Activated B cell treated with CpG ODN at 0.5 μM for 24 hours (primary cell): ENCODE measurements around the gene HNRNPR. TPM values are rescaled to one million over a fixed set of nuclear protein-coding genes. Genes with fewer than 3 reads are reported as not detected.

Experiments
- ATAC-seq: fragments of 200-7000 bp; cut with Tn5 transposase; one replicate; pipeline ENCODE4 v1.10.0; 2021; ENCODE audit warnings: low read depth, mild to moderate bottlenecking, moderate library complexity
- CTCF ChIA-PET: fragments of 350-600 bp; sonication (Branson Sonifier 250); formaldehyde crosslinking; loops from one replicate; lab custom pipeline; 2021; ENCODE audit warnings: antibody characterized with exemption; lab: Charles Lee
- POLR2A ChIA-PET: fragments of 350-600 bp; sonication (Branson Sonifier 250); formaldehyde crosslinking; loops from one replicate; lab custom pipeline; 2021; ENCODE audit warnings: antibody characterized with exemption; lab: Charles Lee
- DNase-seq: peaks from one replicate; pipeline ENCODE4 v3.0.0; 2022
- H3K27ac Mint-ChIP-seq: one replicate; pipeline ENCODE4 v1.8.0; 2020; ENCODE audit warnings: mixed read lengths
- H3K27me3 Mint-ChIP-seq: one replicate; pipeline ENCODE4 v1.8.0; 2021; ENCODE audit warnings: mixed read lengths
- H3K36me3 Mint-ChIP-seq: one replicate; pipeline ENCODE4 v1.8.0; 2021; ENCODE audit warnings: low read depth, mixed read lengths
- H3K4me1 Mint-ChIP-seq: one replicate; pipeline ENCODE4 v1.8.0; 2021; ENCODE audit warnings: mixed read lengths
- H3K4me3 Mint-ChIP-seq: one replicate; pipeline ENCODE4 v1.8.0; 2020; ENCODE audit warnings: mild to moderate bottlenecking, mixed read lengths
- H3K9me3 Mint-ChIP-seq: one replicate; pipeline ENCODE4 v1.8.0; 2020; ENCODE audit warnings: mixed read lengths
- CTCF ChIP-seq: fragments of 200-600 bp; IDR thresholded peaks from one replicate; pipeline ENCODE4 v1.8.0; 2022; ENCODE audit warnings: antibody characterized with exemption, mild to moderate bottlenecking
- intact Hi-C: fragments of 100-400 bp; cut with micrococcal nuclease; formaldehyde crosslinking; loops from one replicate; pipeline ENCODE4 v1.15.1; 2024
- total RNA-seq: library from RNA; stranded (reverse); gene quantifications from 2 replicates; pipeline ENCODE4 v1.2.3, GENCODE V29; 2022

The HNRNPR gene
- total RNA-seq, 1 donor from 2014 or later = 171 TPM

DNA sequence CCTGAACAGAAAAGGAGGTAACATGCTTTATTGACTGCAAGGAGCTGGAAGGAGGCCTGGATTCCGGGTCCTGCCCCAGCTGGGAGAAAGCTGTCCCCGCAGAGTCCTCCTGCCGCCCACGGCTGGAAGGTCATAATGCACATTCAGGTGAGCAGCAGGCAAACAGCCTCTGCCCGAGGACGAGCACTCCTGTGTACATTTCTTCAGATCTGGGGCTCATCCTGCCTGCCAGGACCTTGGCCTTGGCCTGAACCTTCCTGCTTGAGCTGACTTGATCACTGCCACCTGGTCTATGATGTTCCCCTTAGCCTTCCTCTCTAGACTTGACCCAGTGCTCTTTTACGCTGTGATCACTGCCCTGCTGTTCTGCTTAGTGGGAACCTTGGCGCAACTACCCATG is 43.4 kb upstream of the HNRNPR start:
- Mint-ChIP-seq H3K27me3 (peaks cover 5% of the 10 kb centered on the region), H3K4me3 (no peak overlapping the region), H3K9me3 (no peaks in the 10 kb centered on the region), H3K36me3 (no peaks in the 10 kb centered on the region), H3K27ac (no peak overlapping the region), H3K4me1 (no peaks in the 10 kb centered on the region)
- DNase-seq (no peak), ATAC-seq (no peak)
- intact Hi-C loops = no loop called here
- ChIA-PET POLR2A (interaction anchor here (0.5 kb wide), 1 partner anchor 151 kb away, joined by 7 read pairs; no protein-coding TSS in a partner anchor), CTCF (no interaction called here)
- no peak for TF ChIP-seq CTCF

DNA sequence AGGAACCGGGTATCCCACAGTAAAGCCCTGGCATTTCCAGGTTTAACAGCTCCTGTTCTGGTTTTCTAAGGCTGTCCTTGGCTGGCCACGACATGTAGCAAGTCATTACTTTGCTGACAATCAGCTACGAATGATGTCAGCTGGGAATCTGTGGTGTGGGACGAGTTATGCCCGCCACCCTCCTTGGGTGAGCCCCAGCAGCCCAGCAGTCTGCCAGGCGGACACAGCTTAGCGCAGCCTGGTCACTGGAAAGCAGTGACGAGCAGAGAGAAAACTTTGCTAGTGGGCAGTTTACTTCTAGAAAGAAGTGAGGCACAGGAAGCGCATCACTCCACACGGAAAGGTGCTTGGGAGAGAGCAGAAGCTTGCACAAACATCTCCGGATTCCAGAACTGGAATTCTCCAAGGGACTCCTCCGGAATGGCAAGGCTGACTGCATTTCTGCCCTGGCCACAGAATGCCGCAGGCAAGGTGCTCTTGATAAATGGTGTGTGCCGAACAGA is 41.1 kb upstream of the HNRNPR start:
- no peaks in the 10 kb centered on the region for H3K36me3 Mint-ChIP-seq
- CTCF ChIA-PET = no interaction called here
- H3K9me3 Mint-ChIP-seq = no peaks in the 10 kb centered on the region
- no peak overlapping the region for H3K27ac Mint-ChIP-seq
- DNase-seq (no peak), ATAC-seq (no peak)
- intact Hi-C loops = no loop called here
- TF ChIP-seq CTCF = no peak
- no peak overlapping the region for H3K4me3 Mint-ChIP-seq
- peaks cover 3% of the 10 kb centered on the region for H3K27me3 Mint-ChIP-seq
- POLR2A ChIA-PET = no interaction called here
- H3K4me1 Mint-ChIP-seq = peaks cover 4% of the 10 kb centered on the region

GRCh38 chr1:23384312-23385058 is 40.4 kb upstream of the HNRNPR start:
- DNase-seq (no peak), ATAC-seq (no peak)
- no peak for TF ChIP-seq CTCF
- intact Hi-C loops = no loop called here
- ChIA-PET POLR2A (no interaction called here), CTCF (no interaction called here)
- H3K27ac Mint-ChIP-seq = no peak overlapping the region
- peaks cover 3% of the 10 kb centered on the region for H3K27me3 Mint-ChIP-seq
- no peak overlapping the region for H3K4me3 Mint-ChIP-seq
- H3K9me3 Mint-ChIP-seq = no peaks in the 10 kb centered on the region
- no peaks in the 10 kb centered on the region for H3K36me3 Mint-ChIP-seq
- H3K4me1 Mint-ChIP-seq = peaks cover 4% of the 10 kb centered on the region

DNA sequence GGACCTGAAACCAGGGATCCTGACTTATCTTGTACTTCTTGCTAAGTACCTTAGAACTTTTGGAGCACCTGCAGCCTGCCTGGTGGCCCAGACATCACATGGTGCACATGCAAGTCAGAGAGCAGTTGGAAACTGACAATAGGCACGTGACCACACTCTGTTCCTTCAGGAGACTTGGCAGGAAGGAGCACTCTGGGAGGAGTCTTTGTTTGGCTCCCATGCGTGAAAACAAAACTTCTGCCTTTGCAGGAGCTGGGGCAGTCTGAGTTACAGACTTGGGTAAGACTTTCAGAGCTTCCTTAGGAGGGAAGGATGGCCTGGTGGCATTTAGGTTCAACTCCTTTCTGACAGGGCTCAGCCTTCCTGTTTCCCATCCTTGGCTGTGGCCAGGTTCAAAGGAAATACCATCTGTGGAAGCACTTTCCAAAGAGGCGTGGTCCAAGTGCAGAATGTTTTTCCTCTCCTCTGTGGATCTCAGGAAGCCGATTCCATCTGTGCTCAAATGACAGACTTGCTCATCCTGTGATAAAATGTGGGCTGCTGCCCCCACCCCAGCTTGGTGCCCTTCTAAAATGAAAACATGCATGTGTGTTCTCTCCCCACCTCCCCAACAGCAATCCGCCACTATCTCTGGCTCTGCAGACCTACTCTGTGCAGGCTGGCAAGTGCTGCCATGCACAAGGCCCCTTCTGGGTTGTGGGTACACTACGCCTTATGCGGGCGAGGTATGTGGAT is 39.7 kb upstream of the HNRNPR start:
- H3K27ac Mint-ChIP-seq = no peak overlapping the region
- ChIA-PET CTCF (no interaction called here), POLR2A (no interaction called here)
- peaks cover 3% of the 10 kb centered on the region for H3K27me3 Mint-ChIP-seq
- DNase-seq = no peak
- no peak for ATAC-seq
- H3K9me3 Mint-ChIP-seq = no peaks in the 10 kb centered on the region
- no peak overlapping the region for H3K4me3 Mint-ChIP-seq
- TF ChIP-seq CTCF = no peak
- no peaks in the 10 kb centered on the region for H3K36me3 Mint-ChIP-seq
- intact Hi-C loops = no loop called here
- peaks cover 4% of the 10 kb centered on the region for H3K4me1 Mint-ChIP-seq

DNA sequence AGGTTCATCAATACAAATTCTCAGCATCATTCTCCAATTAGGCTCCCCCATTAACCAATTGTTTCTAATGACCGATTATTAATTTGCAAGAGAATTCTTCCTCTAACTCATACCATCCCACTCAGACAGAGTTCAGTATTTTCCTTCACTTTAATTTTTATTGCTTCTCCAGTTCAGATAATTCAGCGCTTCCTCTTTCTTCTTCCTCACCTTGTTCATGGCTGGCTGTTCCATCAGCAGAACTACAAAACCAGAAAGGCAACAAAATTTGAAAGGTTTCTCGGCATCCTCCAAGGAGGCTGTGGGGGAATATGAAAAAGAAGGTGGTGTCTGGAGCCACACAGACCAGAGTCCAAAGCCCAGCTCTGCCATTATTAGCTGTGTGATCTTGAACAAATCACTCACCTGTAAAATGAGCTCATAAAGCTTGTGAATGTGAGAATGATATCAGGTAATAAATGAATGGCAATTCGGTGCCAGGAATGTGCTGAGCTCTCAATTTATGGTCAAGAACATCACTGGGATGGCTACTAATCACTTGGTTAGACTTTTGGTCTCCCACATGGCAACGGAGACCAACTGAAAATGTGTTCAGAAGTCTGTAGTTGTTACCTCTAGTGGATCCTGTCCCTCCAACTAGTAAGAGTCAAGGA is 37.3 kb upstream of the HNRNPR start:
- ChIA-PET CTCF (no interaction called here), POLR2A (interaction anchor here (0.9 kb wide), 1 partner anchor 37 kb away, joined by 3 read pairs; the partner anchor contains the start of gene HNRNPR)
- Mint-ChIP-seq H3K4me3 (no peak overlapping the region), H3K4me1 (peaks cover 8% of the 10 kb centered on the region), H3K27me3 (no peaks in the 10 kb centered on the region), H3K27ac (no peak overlapping the region), H3K9me3 (no peaks in the 10 kb centered on the region), H3K36me3 (no peaks in the 10 kb centered on the region)
- DNase-seq (no peak), ATAC-seq (no peak)
- TF ChIP-seq CTCF = no peak
- intact Hi-C loops = no loop called here
